Panc1 (cell line): Measurements from ENCODE around the gene KLF15. TPM values are rescaled to one million over a fixed set of nuclear protein-coding genes. Genes with fewer than 3 reads are reported as not detected.

Experiments used
- ATAC-seq: fragments of 200-7000 bp; cut with Tn5 transposase; 2 replicates; pipeline ENCODE4 v1.9.1; 2020; ENCODE audit warnings: mild to moderate bottlenecking, moderate library complexity
- BruUV-seq: library from RNA; stranded (reverse); fragments of 400-500 nt; replicated peaks from 2 replicates; lab custom pipeline; 2021; lab: Mats Ljungman, UMichigan
- CTCF ChIA-PET: fragments of 300-600 bp; sonication (Branson Sonifier 250); formaldehyde crosslinking; loops from one replicate; lab custom pipeline; 2022; ENCODE audit warnings: antibody characterized with exemption; lab: Charles Lee
- POLR2A ChIA-PET: fragments of 300-600 bp; sonication (Branson Sonifier 250); formaldehyde crosslinking; loops from one replicate; lab custom pipeline; 2022; ENCODE audit warnings: antibody characterized with exemption; lab: Charles Lee
- DNase-seq: peaks from one replicate; pipeline ENCODE4 v3.0.0-alpha.2; 2010; ENCODE audit warnings: low read depth, low spot score
- H3K27ac ChIP-seq: 2 replicates; pipeline ENCODE4 v1.5.1; 2011; ENCODE audit warnings: mild to moderate bottlenecking, low read length, inconsistent platforms
- H3K27me3 ChIP-seq: fragments of 200-500 bp; sonication (Bioruptor generic); 2 replicates; pipeline ENCODE4 v1.6.0; 2014; ENCODE audit warnings: low read length, inconsistent platforms; ENCODE audit not compliant: control insufficient read depth, insufficient read depth
- H3K36me3 ChIP-seq: fragments of 200-500 bp; sonication (Bioruptor generic); 2 replicates; pipeline ENCODE4 v1.5.1; 2014; ENCODE audit warnings: inconsistent platforms, mild to moderate bottlenecking, low read length, moderate library complexity; ENCODE audit not compliant: control insufficient read depth, insufficient read depth
- H3K4me1 ChIP-seq: 2 replicates; pipeline ENCODE4 v1.5.1; 2011; ENCODE audit warnings: inconsistent platforms, mild to moderate bottlenecking, low read length, moderate library complexity; ENCODE audit not compliant: control insufficient read depth, insufficient read depth
- H3K4me3 ChIP-seq, 2 experiments: 2 replicates each; pipeline ENCODE4 v1.5.1; 2011 to 2012; ENCODE audit warnings: low read depth in 2 of 2, low read length in 2 of 2, mild to moderate bottlenecking in 2 of 2, inconsistent platforms in 1 of 2, moderate library complexity in 1 of 2
- H3K9me3 ChIP-seq: fragments of 200-500 bp; sonication (Bioruptor generic); 2 replicates; pipeline ENCODE4 v1.5.1; 2014; ENCODE audit warnings: low read depth, mild to moderate bottlenecking, inconsistent platforms, low read length, moderate library complexity; ENCODE audit not compliant: control insufficient read depth, insufficient read depth
- CTCF ChIP-seq: fragments of 450-650 bp; IDR thresholded peaks from 2 replicates; pipeline ENCODE4 v1.5.1; 2017; ENCODE audit warnings: mild to moderate bottlenecking
- POLR2AphosphoS5 ChIP-seq: IDR thresholded peaks from 2 replicates; pipeline ENCODE4 v1.6.1; 2012; ENCODE audit warnings: mild to moderate bottlenecking, low read depth, low read length, moderate library complexity
- REST ChIP-seq, 2 experiments: IDR thresholded peaks; 2 replicates each; pipeline ENCODE4 v1.6.1; 2011 to 2012; ENCODE audit warnings: low read depth in 2 of 2, control low read depth in 1 of 2, low read length in 1 of 2, mild to moderate bottlenecking in 1 of 2, moderate library complexity in 1 of 2; ENCODE audit not compliant: insufficient read depth in 1 of 2
- SIN3A ChIP-seq: IDR thresholded peaks from 2 replicates; pipeline ENCODE4 v1.6.1; 2012; ENCODE audit warnings: low read depth, mild to moderate bottlenecking, low read length, moderate library complexity, borderline replicate concordance; ENCODE audit not compliant: insufficient read depth
- TCF7L2 ChIP-seq: IDR thresholded peaks from 2 replicates; pipeline ENCODE4 v1.6.1; 2011; ENCODE audit warnings: mild to moderate bottlenecking, low read depth, low read length, inconsistent platforms
- in situ Hi-C: cut with HindIII; loops from 2 replicates; pipeline ENCODE4 v1.10.0; 2016; ENCODE audit warnings: low sequenced_read_pairs, low pct_unique_long_range_greater_than_20kb
- intact Hi-C: fragments of 100-400 bp; cut with micrococcal nuclease; formaldehyde crosslinking; loops from one replicate; pipeline ENCODE4 v1.10.0; 2022; ENCODE audit not compliant: unreplicated experiment
- total RNA-seq: library from RNA; stranded (reverse); gene quantifications from one replicate; pipeline ENCODE4 v1.2.1, GENCODE V29; 2021; ENCODE audit not compliant: unreplicated experiment

Gene KLF15
- total RNA-seq, 1 experiment from 2014 or later, result 0.10 TPM

GRCh38 chr3:126294211-126294808 lies 62.9 kb downstream of the KLF15 start:
- ATAC-seq, result no peak
- TF ChIP-seq SIN3A (no peak), POLR2AphosphoS5 (no peak), TCF7L2 (no peak), CTCF (no peak), REST (IDR thresholded peaks at IDR 0.05; ENCODE audit: insufficient read depth in 1 of 2, low read depth in 2 of 2, low read length in 1 of 2) (no peak)
- in situ Hi-C loops, result no loop called here

GRCh38 chr3:126293370-126294082 lies 63.7 kb downstream of the KLF15 start:
- CTCF ChIA-PET, result no interaction called here
- Histone ChIP-seq H3K4me1 (no peaks in the 10 kb centered on the region), H3K27me3 (peaks cover 11% of the 10 kb centered on the region), H3K9me3 (no peaks in the 10 kb centered on the region), H3K4me3 (no peak overlapping the region), H3K27ac (no peak overlapping the region), H3K36me3 (no peaks in the 10 kb centered on the region)
- intact Hi-C loops (no loop called here), in situ Hi-C loops (no loop called here)
- no peak for DNase-seq
- no TSS peak for BruUV-seq
- ATAC-seq, result no peak
- no peak for TF ChIP-seq TCF7L2
- no peak for TF ChIP-seq SIN3A
- no peak for TF ChIP-seq POLR2AphosphoS5
- TF ChIP-seq CTCF, result no peak
- TF ChIP-seq REST (IDR thresholded peaks at IDR 0.05; ENCODE audit: insufficient read depth in 1 of 2, low read depth in 2 of 2, low read length in 1 of 2), result no peak
- POLR2A ChIA-PET, result interaction anchor here (0.6 kb wide), 1 partner anchor 57 kb away, joined by 3 read pairs; no protein-coding TSS in a partner anchor

More at GRCh38 chr3:126294211-126294808, 62.9 kb downstream of the KLF15 start:
- no peak overlapping the region for H3K4me3 ChIP-seq
- intact Hi-C loops, result no loop called here
- no peaks in the 10 kb centered on the region for H3K4me1 ChIP-seq
- POLR2A ChIA-PET, result interaction anchor here (0.6 kb wide), 1 partner anchor 58 kb away, joined by 3 read pairs; no protein-coding TSS in a partner anchor
- no peak for DNase-seq
- CTCF ChIA-PET, result no interaction called here
- H3K27ac ChIP-seq, result no peak overlapping the region
- BruUV-seq, result no TSS peak
- H3K36me3 ChIP-seq, result no peaks in the 10 kb centered on the region
- H3K9me3 ChIP-seq, result no peaks in the 10 kb centered on the region
- H3K27me3 ChIP-seq, result peaks cover 6% of the 10 kb centered on the region
